ENCODE data around the gene GRHL1.
"Not testable (repeated sequence)": the region's sequence is repeated elsewhere in the genome, so short reads cannot be mapped to it uniquely, and the experiment has no call there.

Gene GRHL1

GRCh38 chr2:10012366-10012962, 61.0 kb downstream of the GRHL1 start:
- not testable (repeated sequence) for DNase-seq

- no peak for DNase-seq
Measured at GRCh38 chr2:10012963-10013461, 61.5 kb downstream of the GRHL1 start.

- not testable (repeated sequence) for DNase-seq
Measured at GRCh38 chr2:10013651-10014417, 62.3 kb downstream of the GRHL1 start.

- DNase-seq: no peak
Measured at GRCh38 chr2:10014418-10015190, 63.1 kb downstream of the GRHL1 start.

GRCh38 chr2:10015376-10015989, 64.0 kb downstream of the GRHL1 start:
- not testable (repeated sequence) for DNase-seq

GRCh38 chr2:10016001-10016801, 64.7 kb downstream of the GRHL1 start:
- DNase-seq: no peak

- DNase-seq: no peak
Measured at GRCh38 chr2:10016802-10017258, 65.3 kb downstream of the GRHL1 start.

- DNase-seq: no peak
Measured at GRCh38 chr2:10017313-10017941, 65.9 kb downstream of the GRHL1 start.

- no peak for DNase-seq
Measured at GRCh38 chr2:10019174-10019573, 67.7 kb downstream of the GRHL1 start.

GRCh38 chr2:10019602-10020400, 68.3 kb downstream of the GRHL1 start:
- DNase-seq: no peak

GRCh38 chr2:10022041-10022421, 70.5 kb downstream of the GRHL1 start:
- DNase-seq: no peak

- DNase-seq: no peak
Measured at GRCh38 chr2:10022445-10022844, 71.0 kb downstream of the GRHL1 start.

GRCh38 chr2:10022966-10023662, 71.6 kb downstream of the GRHL1 start:
- no peak for DNase-seq

- no peak for DNase-seq
Measured at GRCh38 chr2:10026940-10027569, 75.6 kb downstream of the GRHL1 start.

- no peak for DNase-seq
Measured at GRCh38 chr2:10027660-10028330, 76.3 kb downstream of the GRHL1 start.

- DNase-seq: no peak
Measured at GRCh38 chr2:10028407-10028987, 77.0 kb downstream of the GRHL1 start.

GRCh38 chr2:10028988-10029874, 77.7 kb downstream of the GRHL1 start:
- no peak for DNase-seq

GRCh38 chr2:10029875-10030223, 78.4 kb downstream of the GRHL1 start:
- no peak for DNase-seq

Measured in NCI-H1048 (cell line).